Measurements from ENCODE around the gene SLC16A8. TPM values are rescaled to one million over a fixed set of nuclear protein-coding genes. Genes with fewer than 3 reads are reported as not detected.

The SLC16A8 gene
- total and polyA plus RNA-seq, 9 of the 15 experiments (the other 6 are each of a cell fraction or from before 2014, with no cell fraction given): not detected

DNA sequence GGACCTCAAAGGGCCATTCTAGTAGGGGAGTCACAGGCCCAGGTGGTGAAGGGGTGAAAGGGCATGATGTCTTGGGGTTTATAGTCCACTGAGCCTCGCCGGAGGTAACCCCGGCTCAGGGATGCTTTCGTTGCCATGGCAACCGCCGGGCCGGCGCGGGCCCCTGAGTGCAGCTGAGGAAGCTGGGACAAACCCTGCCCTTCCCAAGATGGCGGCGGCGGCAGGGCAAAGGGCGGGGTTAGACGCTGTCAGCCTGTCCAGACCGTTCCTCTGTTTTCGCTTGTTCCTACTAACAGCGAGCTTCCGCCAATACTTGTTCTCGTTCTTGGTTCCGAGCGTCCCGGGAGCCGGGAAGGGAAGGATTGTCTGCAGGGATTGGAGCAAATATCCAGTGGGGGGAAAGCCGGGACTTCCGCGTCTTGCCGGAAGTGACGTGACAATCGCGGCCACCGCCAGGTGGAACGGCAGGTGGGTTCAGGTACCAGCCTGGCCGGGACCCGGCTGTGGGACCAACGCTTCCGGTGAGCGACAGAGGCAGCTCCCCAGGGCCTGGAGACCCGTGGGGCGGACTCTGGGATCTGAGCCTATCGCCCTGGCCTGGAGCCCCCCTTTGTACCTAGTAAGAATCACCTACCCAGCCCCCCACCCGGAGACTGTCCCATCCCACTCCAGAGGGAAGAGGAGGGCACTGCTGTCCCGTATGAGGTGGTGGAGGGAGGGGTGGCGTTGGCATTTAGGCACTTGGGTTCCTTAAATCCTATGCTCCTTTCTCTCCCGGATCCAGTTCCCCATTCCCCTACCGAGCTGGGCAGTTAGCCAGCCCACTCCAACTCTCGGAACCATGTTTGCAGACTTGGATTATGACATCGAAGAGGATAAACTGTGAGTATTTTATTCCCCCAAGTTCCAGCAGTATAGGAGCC, 26.8 kb downstream of the SLC16A8 start, which contains the start of gene PICK1 (continued):
- no peak for TF ChIP-seq ESRRB (CRISPR knock-in tag; IDR thresholded peaks at IDR 0.05; ENCODE audit: borderline replicate concordance)
- TF ChIP-seq, protein P1, sequence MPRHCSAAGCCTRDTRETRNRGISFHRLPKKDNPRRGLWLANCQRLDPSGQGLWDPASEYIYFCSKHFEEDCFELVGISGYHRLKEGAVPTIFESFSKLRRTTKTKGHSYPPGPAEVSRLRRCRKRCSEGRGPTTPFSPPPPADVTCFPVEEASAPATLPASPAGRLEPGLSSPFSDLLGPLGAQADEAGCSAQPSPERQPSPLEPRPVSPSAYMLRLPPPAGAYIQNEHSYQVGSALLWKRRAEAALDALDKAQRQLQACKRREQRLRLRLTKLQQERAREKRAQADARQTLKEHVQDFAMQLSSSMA (CRISPR knock-in tag; IDR thresholded peaks at IDR 0.05): peak; percentile 99
- TF ChIP-seq, protein P2, sequence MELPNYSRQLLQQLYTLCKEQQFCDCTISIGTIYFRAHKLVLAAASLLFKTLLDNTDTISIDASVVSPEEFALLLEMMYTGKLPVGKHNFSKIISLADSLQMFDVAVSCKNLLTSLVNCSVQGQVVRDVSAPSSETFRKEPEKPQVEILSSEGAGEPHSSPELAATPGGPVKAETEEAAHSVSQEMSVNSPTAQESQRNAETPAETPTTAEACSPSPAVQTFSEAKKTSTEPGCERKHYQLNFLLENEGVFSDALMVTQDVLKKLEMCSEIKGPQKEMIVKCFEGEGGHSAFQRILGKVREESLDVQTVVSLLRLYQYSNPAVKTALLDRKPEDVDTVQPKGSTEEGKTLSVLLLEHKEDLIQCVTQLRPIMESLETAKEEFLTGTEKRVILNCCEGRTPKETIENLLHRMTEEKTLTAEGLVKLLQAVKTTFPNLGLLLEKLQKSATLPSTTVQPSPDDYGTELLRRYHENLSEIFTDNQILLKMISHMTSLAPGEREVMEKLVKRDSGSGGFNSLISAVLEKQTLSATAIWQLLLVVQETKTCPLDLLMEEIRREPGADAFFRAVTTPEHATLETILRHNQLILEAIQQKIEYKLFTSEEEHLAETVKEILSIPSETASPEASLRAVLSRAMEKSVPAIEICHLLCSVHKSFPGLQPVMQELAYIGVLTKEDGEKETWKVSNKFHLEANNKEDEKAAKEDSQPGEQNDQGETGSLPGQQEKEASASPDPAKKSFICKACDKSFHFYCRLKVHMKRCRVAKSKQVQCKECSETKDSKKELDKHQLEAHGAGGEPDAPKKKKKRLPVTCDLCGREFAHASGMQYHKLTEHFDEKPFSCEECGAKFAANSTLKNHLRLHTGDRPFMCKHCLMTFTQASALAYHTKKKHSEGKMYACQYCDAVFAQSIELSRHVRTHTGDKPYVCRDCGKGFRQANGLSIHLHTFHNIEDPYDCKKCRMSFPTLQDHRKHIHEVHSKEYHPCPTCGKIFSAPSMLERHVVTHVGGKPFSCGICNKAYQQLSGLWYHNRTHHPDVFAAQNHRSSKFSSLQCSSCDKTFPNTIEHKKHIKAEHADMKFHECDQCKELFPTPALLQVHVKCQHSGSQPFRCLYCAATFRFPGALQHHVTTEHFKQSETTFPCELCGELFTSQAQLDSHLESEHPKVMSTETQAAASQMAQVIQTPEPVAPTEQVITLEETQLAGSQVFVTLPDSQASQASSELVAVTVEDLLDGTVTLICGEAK (IDR thresholded peaks at IDR 0.05): peak; percentile 96
- TF ChIP-seq, protein P2 (CRISPR knock-in tag; IDR thresholded peaks at IDR 0.05): no peak
- 0 out of 4 replicates have a peak, but pooled peaks of 1 of the 2 experiments have one; percentile 60 for TF ChIP-seq HDAC1 (IDR thresholded peaks at IDR 0.05)
- peak; percentile 92 for TF ChIP-seq TFAP4 (CRISPR knock-in tag; IDR thresholded peaks at IDR 0.05; ENCODE audit: borderline replicate concordance)
- TF ChIP-seq ZBTB11 (CRISPR knock-in tag; IDR thresholded peaks at IDR 0.05): peak in 1 of 3 experiments; percentile 65; a peak in 2 of 6 replicates
- TF ChIP-seq ZBTB1 (CRISPR knock-in tag; IDR thresholded peaks at IDR 0.05; ENCODE audit: borderline replicate concordance, low read depth): peak; percentile 55; the same call in 1 of the 2 replicates
- TF ChIP-seq NR2C2 (CRISPR knock-in tag; IDR thresholded peaks at IDR 0.05): no peak
- peak; percentile 86 for TF ChIP-seq NR2C2 (tag; IDR thresholded peaks at IDR 0.05)
